Neural cell (in vitro differentiated cells): ENCODE results near the gene KCTD15.

Experiments used
- EP300 ChIP-seq: fragments of 450-650 bp; conservative IDR thresholded peaks from 2 replicates; pipeline ENCODE4 v1.6.1; 2014; ENCODE audit warnings: antibody characterized with exemption, mild to moderate bottlenecking, moderate library complexity; ENCODE audit not compliant: poor library complexity, severe bottlenecking
- EZH2 ChIP-seq: fragments of 200-600, 300-800 bp; shearing (Covaris generic), sonication (generic); IDR thresholded peaks from 2 replicates; pipeline ENCODE4 v1.6.1; 2014; ENCODE audit warnings: antibody characterized with exemption, low read length, borderline replicate concordance, mild to moderate bottlenecking; ENCODE audit not compliant: insufficient read depth, poor library complexity, severe bottlenecking
- MXI1 ChIP-seq: fragments of 450-650 bp; conservative IDR thresholded peaks from 2 replicates; pipeline ENCODE4 v1.6.1; 2014; ENCODE audit warnings: antibody characterized with exemption, mild to moderate bottlenecking; ENCODE audit not compliant: poor library complexity, severe bottlenecking
- POLR2AphosphoS5 ChIP-seq: IDR thresholded peaks from 2 replicates; pipeline ENCODE4 v1.6.1; 2012
- RAD21 ChIP-seq: fragments of 450-650 bp; conservative IDR thresholded peaks from 2 replicates; pipeline ENCODE4 v1.6.1; 2014; ENCODE audit warnings: antibody characterized with exemption, mild to moderate bottlenecking, moderate library complexity
- TAF1 ChIP-seq: IDR thresholded peaks from 2 replicates; pipeline ENCODE4 v1.6.1; 2012; ENCODE audit warnings: low read depth
- TF ChIP-seq, protein P1 (sequence below): fragments of 450-650 bp; IDR thresholded peaks from 2 replicates; pipeline ENCODE4 v1.5.1; 2014; ENCODE audit warnings: antibody characterized with exemption, mild to moderate bottlenecking, moderate library complexity; ENCODE audit not compliant: poor library complexity, severe bottlenecking
- TF ChIP-seq, protein P2 (sequence below): IDR thresholded peaks from 2 replicates; pipeline ENCODE4 v1.6.1; 2012; ENCODE audit warnings: borderline replicate concordance

DNA sequence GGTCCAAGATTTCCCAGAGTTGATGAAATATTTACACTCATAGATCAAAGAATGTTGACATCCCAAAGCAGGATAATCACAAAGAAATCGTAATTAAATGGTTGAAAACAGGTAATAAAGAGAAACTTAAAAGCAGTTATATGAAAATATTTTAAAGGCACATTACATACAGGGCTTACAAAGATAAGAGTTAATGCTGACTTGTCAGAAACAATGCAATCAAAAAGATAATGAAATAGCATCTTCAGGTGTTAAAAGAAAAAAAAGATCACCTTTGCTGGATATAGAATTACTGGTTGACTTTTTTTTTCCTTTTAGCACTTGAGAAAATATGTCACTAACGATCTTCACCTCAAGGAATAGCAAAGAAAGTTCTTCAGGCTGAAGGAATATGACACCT, 48.8 kb downstream of the KCTD15 start:
- TF ChIP-seq POLR2AphosphoS5 (no peak), TAF1 (no peak), MXI1 (no peak), EZH2 (no peak), EP300 (no peak), RAD21 (no peak)
- TF ChIP-seq, protein P1, sequence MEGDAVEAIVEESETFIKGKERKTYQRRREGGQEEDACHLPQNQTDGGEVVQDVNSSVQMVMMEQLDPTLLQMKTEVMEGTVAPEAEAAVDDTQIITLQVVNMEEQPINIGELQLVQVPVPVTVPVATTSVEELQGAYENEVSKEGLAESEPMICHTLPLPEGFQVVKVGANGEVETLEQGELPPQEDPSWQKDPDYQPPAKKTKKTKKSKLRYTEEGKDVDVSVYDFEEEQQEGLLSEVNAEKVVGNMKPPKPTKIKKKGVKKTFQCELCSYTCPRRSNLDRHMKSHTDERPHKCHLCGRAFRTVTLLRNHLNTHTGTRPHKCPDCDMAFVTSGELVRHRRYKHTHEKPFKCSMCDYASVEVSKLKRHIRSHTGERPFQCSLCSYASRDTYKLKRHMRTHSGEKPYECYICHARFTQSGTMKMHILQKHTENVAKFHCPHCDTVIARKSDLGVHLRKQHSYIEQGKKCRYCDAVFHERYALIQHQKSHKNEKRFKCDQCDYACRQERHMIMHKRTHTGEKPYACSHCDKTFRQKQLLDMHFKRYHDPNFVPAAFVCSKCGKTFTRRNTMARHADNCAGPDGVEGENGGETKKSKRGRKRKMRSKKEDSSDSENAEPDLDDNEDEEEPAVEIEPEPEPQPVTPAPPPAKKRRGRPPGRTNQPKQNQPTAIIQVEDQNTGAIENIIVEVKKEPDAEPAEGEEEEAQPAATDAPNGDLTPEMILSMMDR, result no peak
- TF ChIP-seq, protein P2, sequence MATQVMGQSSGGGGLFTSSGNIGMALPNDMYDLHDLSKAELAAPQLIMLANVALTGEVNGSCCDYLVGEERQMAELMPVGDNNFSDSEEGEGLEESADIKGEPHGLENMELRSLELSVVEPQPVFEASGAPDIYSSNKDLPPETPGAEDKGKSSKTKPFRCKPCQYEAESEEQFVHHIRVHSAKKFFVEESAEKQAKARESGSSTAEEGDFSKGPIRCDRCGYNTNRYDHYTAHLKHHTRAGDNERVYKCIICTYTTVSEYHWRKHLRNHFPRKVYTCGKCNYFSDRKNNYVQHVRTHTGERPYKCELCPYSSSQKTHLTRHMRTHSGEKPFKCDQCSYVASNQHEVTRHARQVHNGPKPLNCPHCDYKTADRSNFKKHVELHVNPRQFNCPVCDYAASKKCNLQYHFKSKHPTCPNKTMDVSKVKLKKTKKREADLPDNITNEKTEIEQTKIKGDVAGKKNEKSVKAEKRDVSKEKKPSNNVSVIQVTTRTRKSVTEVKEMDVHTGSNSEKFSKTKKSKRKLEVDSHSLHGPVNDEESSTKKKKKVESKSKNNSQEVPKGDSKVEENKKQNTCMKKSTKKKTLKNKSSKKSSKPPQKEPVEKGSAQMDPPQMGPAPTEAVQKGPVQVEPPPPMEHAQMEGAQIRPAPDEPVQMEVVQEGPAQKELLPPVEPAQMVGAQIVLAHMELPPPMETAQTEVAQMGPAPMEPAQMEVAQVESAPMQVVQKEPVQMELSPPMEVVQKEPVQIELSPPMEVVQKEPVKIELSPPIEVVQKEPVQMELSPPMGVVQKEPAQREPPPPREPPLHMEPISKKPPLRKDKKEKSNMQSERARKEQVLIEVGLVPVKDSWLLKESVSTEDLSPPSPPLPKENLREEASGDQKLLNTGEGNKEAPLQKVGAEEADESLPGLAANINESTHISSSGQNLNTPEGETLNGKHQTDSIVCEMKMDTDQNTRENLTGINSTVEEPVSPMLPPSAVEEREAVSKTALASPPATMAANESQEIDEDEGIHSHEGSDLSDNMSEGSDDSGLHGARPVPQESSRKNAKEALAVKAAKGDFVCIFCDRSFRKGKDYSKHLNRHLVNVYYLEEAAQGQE, result no peak
